ENCODE results near the gene ARHGEF40.
"Not testable (repeated sequence)": the region's sequence is repeated elsewhere in the genome, so short reads cannot be mapped to it uniquely, and the experiment has no call there.

ARHGEF40 gene

GRCh38 chr14:21040370-21040925, 29.7 kb upstream of the ARHGEF40 start:
- no peak for DNase-seq

- DNase-seq, result not testable (repeated sequence)
Observed at GRCh38 chr14:21040941-21041340, 29.2 kb upstream of the ARHGEF40 start.

- DNase-seq, result no peak
Observed at GRCh38 chr14:21041676-21042433, 28.2 kb upstream of the ARHGEF40 start, which contains the start of gene RNASE7. TSS of gene RNASE7 (plus strand) at chr14:21042362. CDS start at chr14:21042993, 631 bp downstream.

GRCh38 chr14:21042918-21043317, 27.2 kb upstream of the ARHGEF40 start:
- DNase-seq, result no peak

- no peak for DNase-seq
Observed at GRCh38 chr14:21043387-21043973, 26.6 kb upstream of the ARHGEF40 start.

GRCh38 chr14:21043974-21044618, 26.0 kb upstream of the ARHGEF40 start:
- no peak for DNase-seq

GRCh38 chr14:21047378-21047781, 22.7 kb upstream of the ARHGEF40 start:
- no peak for DNase-seq

- no peak for DNase-seq
Observed at GRCh38 chr14:21048638-21049037, 21.5 kb upstream of the ARHGEF40 start.

GRCh38 chr14:21049271-21049673, 20.8 kb upstream of the ARHGEF40 start:
- no peak for DNase-seq

- no peak for DNase-seq
Observed at GRCh38 chr14:21050597-21050996, 19.5 kb upstream of the ARHGEF40 start.

- no peak for DNase-seq
Observed at GRCh38 chr14:21053184-21054122, 16.7 kb upstream of the ARHGEF40 start.

GRCh38 chr14:21054123-21054767, 15.9 kb upstream of the ARHGEF40 start:
- DNase-seq, result no peak

GRCh38 chr14:21054768-21055145, 15.3 kb upstream of the ARHGEF40 start:
- no peak for DNase-seq

- DNase-seq, result no peak
Observed at GRCh38 chr14:21055432-21056117, 14.5 kb upstream of the ARHGEF40 start.

GRCh38 chr14:21056520-21057163, 13.5 kb upstream of the ARHGEF40 start:
- no peak for DNase-seq

- DNase-seq, result no peak
Observed at GRCh38 chr14:21057803-21058675, 12.1 kb upstream of the ARHGEF40 start, which contains the start of gene RNASE8. TSS of gene RNASE8 (plus strand) at chr14:21057822. CDS start at chr14:21057893, 71 bp downstream.

GRCh38 chr14:21058903-21059302, 11.2 kb upstream of the ARHGEF40 start:
- DNase-seq, result no peak

- no peak for DNase-seq
Observed at GRCh38 chr14:21059842-21060613, 10.1 kb upstream of the ARHGEF40 start.
